Left ventricle myocardium inferior (tissue), 1 donor: ENCODE data around the gene DLG5. TPM values are rescaled to one million over a fixed set of nuclear protein-coding genes. Genes with fewer than 3 reads are reported as not detected.

Source experiments
- DNase-seq: peaks from one replicate; pipeline ENCODE4 v3.0.0-alpha.2; 2020
- H3K27ac ChIP-seq: fragments of 200-600 bp; replicated peaks from 2 replicates; pipeline ENCODE4 v1.8.0; 2021
- H3K27me3 ChIP-seq: fragments of 200-600 bp; 2 replicates; pipeline ENCODE4 v1.8.0; 2021; ENCODE audit warnings: low read depth
- H3K36me3 ChIP-seq: fragments of 200-600 bp; 2 replicates; pipeline ENCODE4 v1.8.0; 2021
- H3K4me1 ChIP-seq: fragments of 200-600 bp; 2 replicates; pipeline ENCODE4 v1.8.0; 2021
- H3K4me3 ChIP-seq: fragments of 200-600 bp; 2 replicates; pipeline ENCODE4 v1.8.0; 2021; ENCODE audit warnings: mild to moderate bottlenecking, moderate library complexity
- H3K9me3 ChIP-seq: fragments of 200-600 bp; replicated peaks from 2 replicates; pipeline ENCODE4 v1.8.0; 2021
- intact Hi-C: fragments of 100-400 bp; cut with micrococcal nuclease; formaldehyde crosslinking; loops from one replicate; pipeline ENCODE4 v1.11.0; 2022
- total RNA-seq: library from RNA; stranded (reverse); fragmentation: NEBNext Ultra II Directional; extraction: Animal tissue kit (Norgen Biotek cat#: 25700); gene quantifications from one replicate; pipeline ENCODE4 v1.2.1, GENCODE V29; 2021
- TF ChIP-seq, protein P1 (sequence below): fragments of 200-600 bp; IDR thresholded peaks from 2 replicates; pipeline ENCODE4 v1.8.0; 2021; ENCODE audit warnings: antibody characterized with exemption, mild to moderate bottlenecking, borderline replicate concordance
- donor health status: DM: no; HTN: yes; CAD: no; lungs with severe emphysema.

DLG5 gene
- total RNA-seq, 1 donor from 2014 or later: 8.9 TPM

GRCh38 chr10:77922566-77923179, 3.9 kb downstream of the DLG5 start:
- Histone ChIP-seq H3K36me3 (no peaks in the 10 kb centered on the region), H3K27me3 (no peaks in the 10 kb centered on the region), H3K9me3 (no peaks in the 10 kb centered on the region), H3K27ac (no peak overlapping the region), H3K4me1 (peaks cover 40% of the 10 kb centered on the region), H3K4me3 (no peak overlapping the region)
- DNase-seq: no peak
- TF ChIP-seq, protein P1, sequence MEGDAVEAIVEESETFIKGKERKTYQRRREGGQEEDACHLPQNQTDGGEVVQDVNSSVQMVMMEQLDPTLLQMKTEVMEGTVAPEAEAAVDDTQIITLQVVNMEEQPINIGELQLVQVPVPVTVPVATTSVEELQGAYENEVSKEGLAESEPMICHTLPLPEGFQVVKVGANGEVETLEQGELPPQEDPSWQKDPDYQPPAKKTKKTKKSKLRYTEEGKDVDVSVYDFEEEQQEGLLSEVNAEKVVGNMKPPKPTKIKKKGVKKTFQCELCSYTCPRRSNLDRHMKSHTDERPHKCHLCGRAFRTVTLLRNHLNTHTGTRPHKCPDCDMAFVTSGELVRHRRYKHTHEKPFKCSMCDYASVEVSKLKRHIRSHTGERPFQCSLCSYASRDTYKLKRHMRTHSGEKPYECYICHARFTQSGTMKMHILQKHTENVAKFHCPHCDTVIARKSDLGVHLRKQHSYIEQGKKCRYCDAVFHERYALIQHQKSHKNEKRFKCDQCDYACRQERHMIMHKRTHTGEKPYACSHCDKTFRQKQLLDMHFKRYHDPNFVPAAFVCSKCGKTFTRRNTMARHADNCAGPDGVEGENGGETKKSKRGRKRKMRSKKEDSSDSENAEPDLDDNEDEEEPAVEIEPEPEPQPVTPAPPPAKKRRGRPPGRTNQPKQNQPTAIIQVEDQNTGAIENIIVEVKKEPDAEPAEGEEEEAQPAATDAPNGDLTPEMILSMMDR: no peak
- intact Hi-C loops: no loop called here

GRCh38 chr10:77922055-77922454, 4.5 kb downstream of the DLG5 start:
- H3K4me1 ChIP-seq: peaks cover 34% of the 10 kb centered on the region
- no peak overlapping the region for H3K4me3 ChIP-seq
- no peak for DNase-seq
- H3K27ac ChIP-seq: no peak overlapping the region
- no peaks in the 10 kb centered on the region for H3K36me3 ChIP-seq
- no peaks in the 10 kb centered on the region for H3K27me3 ChIP-seq
- intact Hi-C loops: no loop called here
- TF ChIP-seq, protein P1: no peak
- H3K9me3 ChIP-seq: no peaks in the 10 kb centered on the region

- intact Hi-C loops: no loop called here
- H3K27me3 ChIP-seq: no peaks in the 10 kb centered on the region
- peaks cover 30% of the 10 kb centered on the region for H3K4me1 ChIP-seq
- no peaks in the 10 kb centered on the region for H3K36me3 ChIP-seq
- H3K4me3 ChIP-seq: no peak overlapping the region
- no peaks in the 10 kb centered on the region for H3K9me3 ChIP-seq
- no peak overlapping the region for H3K27ac ChIP-seq
- TF ChIP-seq, protein P1: no peak
- no peak for DNase-seq
Measured at GRCh38 chr10:77921395-77921794, 5.2 kb downstream of the DLG5 start.

DNA sequence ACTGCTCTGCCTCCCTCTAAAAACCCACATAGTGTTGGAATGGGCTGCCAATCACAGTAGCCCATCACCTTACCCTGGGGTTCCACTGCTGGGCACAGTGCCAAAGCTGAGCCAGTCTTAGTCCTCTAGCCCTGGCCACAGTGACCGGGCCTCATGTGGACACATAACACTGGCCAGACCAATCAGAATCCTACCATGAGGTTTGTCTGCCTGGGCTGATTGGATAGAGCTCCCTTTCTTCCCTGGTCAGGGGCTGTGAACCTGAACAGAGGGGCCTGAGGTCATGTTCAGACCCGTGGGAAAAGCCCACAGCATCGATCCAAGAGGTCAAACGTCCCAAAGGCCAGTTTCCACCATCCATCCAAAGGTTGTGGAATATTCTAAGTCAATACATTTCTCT, 6.1 kb downstream of the DLG5 start:
- H3K27me3 ChIP-seq: no peaks in the 10 kb centered on the region
- no peak for DNase-seq
- no peaks in the 10 kb centered on the region for H3K9me3 ChIP-seq
- peaks cover 22% of the 10 kb centered on the region for H3K4me1 ChIP-seq
- intact Hi-C loops: no loop called here
- H3K36me3 ChIP-seq: no peaks in the 10 kb centered on the region
- H3K27ac ChIP-seq: no peak overlapping the region
- TF ChIP-seq, protein P1: no peak
- H3K4me3 ChIP-seq: no peak overlapping the region

DNA sequence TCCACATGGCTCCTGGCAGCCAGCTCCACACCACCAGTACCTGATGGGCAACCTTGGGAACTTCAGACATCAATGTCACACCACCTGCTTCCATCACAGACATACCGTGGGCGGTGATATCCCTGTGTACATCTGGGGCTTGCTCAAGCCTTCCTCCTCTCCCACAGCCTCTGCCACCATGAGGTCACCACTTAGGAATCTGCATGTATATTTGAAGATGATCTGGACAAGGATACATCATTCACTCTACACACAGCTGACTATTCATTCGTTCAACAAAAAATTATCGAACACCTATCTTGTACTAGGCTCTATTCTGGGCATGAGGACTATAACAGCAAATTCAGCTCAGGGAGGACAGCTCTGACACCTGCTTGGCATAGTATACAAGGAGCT, 6.8 kb downstream of the DLG5 start:
- Histone ChIP-seq H3K27me3 (no peaks in the 10 kb centered on the region), H3K4me1 (peaks cover 14% of the 10 kb centered on the region), H3K36me3 (no peaks in the 10 kb centered on the region), H3K27ac (no peak overlapping the region), H3K4me3 (no peak overlapping the region), H3K9me3 (no peaks in the 10 kb centered on the region)
- intact Hi-C loops: no loop called here
- DNase-seq: no peak
- TF ChIP-seq, protein P1: no peak
